Neural cell (in vitro differentiated cells): ENCODE results near the gene NOC2L. TPM values are rescaled to one million over a fixed set of nuclear protein-coding genes. Genes with fewer than 3 reads are reported as not detected.

Source experiments
- H2AFZ ChIP-seq: fragments of 200-600, 300-800 bp; sonication (generic), shearing (Covaris generic); 2 replicates; pipeline ENCODE4 v1.6.0; 2014; ENCODE audit warnings: low read depth, mild to moderate bottlenecking, antibody characterized with exemption, low read length, moderate library complexity
- H3F3A ChIP-seq: fragments of 200-600 bp; shearing (Covaris generic); 2 replicates; pipeline ENCODE4 v1.6.1; 2016; ENCODE audit warnings: mild to moderate bottlenecking, moderate library complexity, mixed read lengths, antibody characterized with exemption, low read length; ENCODE audit not compliant: insufficient read depth, poor library complexity, severe bottlenecking
- H3K27ac ChIP-seq: fragments of 200-600, 300-800 bp; sonication (generic), shearing (Covaris generic); 2 replicates; pipeline ENCODE4 v1.5.1; 2014; ENCODE audit warnings: mild to moderate bottlenecking, low read length, moderate library complexity
- H3K27me3 ChIP-seq: fragments of 300-800, 200-600 bp; sonication (generic), shearing (Covaris generic); 2 replicates; pipeline ENCODE4 v1.6.0; 2014; ENCODE audit warnings: mild to moderate bottlenecking, low read depth, low read length, moderate library complexity; ENCODE audit not compliant: insufficient read depth
- H3K36me3 ChIP-seq: fragments of 300-800, 200-600 bp; sonication (generic), shearing (Covaris generic); 2 replicates; pipeline ENCODE4 v1.5.1; 2014; ENCODE audit warnings: mild to moderate bottlenecking, antibody characterized with exemption, low read length, moderate library complexity; ENCODE audit not compliant: insufficient read depth
- H3K4me2 ChIP-seq: fragments of 300-800, 200-600 bp; sonication (generic), shearing (Covaris generic); 2 replicates; pipeline ENCODE4 v1.6.0; 2014; ENCODE audit warnings: mild to moderate bottlenecking, low read length
- H3K4me3 ChIP-seq: fragments of 300-800, 200-600 bp; sonication (generic), shearing (Covaris generic); 2 replicates; pipeline ENCODE4 v1.5.1; 2014; ENCODE audit warnings: mild to moderate bottlenecking, low read length, moderate library complexity
- H3K79me2 ChIP-seq: fragments of 200-600 bp; shearing (Covaris generic); replicated peaks from 2 replicates; pipeline ENCODE4 v1.6.0; 2014; ENCODE audit warnings: mild to moderate bottlenecking, low read length, moderate library complexity; ENCODE audit not compliant: insufficient read depth
- H3K9ac ChIP-seq: fragments of 300-800, 200-600 bp; sonication (generic), shearing (Covaris generic); 2 replicates; pipeline ENCODE4 v1.6.1; 2016; ENCODE audit warnings: mild to moderate bottlenecking, low read length, mixed read lengths
- H3K9me2 ChIP-seq: fragments of 200-600 bp; shearing (Covaris generic); 2 replicates; pipeline ENCODE4 v1.6.1; 2016; ENCODE audit warnings: mild to moderate bottlenecking, low read length, mixed read lengths; ENCODE audit not compliant: insufficient read depth
- H3K9me3 ChIP-seq: fragments of 200-600, 300-800 bp; sonication (generic), shearing (Covaris generic); 2 replicates; pipeline ENCODE4 v1.6.1; 2016; ENCODE audit warnings: mild to moderate bottlenecking, mixed run types, low read length, moderate library complexity, mixed read lengths
- H4K20me1 ChIP-seq: fragments of 200-600 bp; shearing (Covaris generic); 2 replicates; pipeline ENCODE4 v1.6.1; 2016; ENCODE audit warnings: mild to moderate bottlenecking, mixed run types; ENCODE audit not compliant: insufficient read depth
- EP300 ChIP-seq: fragments of 450-650 bp; conservative IDR thresholded peaks from 2 replicates; pipeline ENCODE4 v1.6.1; 2014; ENCODE audit warnings: antibody characterized with exemption, mild to moderate bottlenecking, moderate library complexity; ENCODE audit not compliant: poor library complexity, severe bottlenecking
- EZH2 ChIP-seq: fragments of 200-600, 300-800 bp; shearing (Covaris generic), sonication (generic); IDR thresholded peaks from 2 replicates; pipeline ENCODE4 v1.6.1; 2014; ENCODE audit warnings: antibody characterized with exemption, low read length, borderline replicate concordance, mild to moderate bottlenecking; ENCODE audit not compliant: insufficient read depth, poor library complexity, severe bottlenecking
- MXI1 ChIP-seq: fragments of 450-650 bp; conservative IDR thresholded peaks from 2 replicates; pipeline ENCODE4 v1.6.1; 2014; ENCODE audit warnings: antibody characterized with exemption, mild to moderate bottlenecking; ENCODE audit not compliant: poor library complexity, severe bottlenecking
- POLR2AphosphoS5 ChIP-seq: IDR thresholded peaks from 2 replicates; pipeline ENCODE4 v1.6.1; 2012
- RAD21 ChIP-seq: fragments of 450-650 bp; conservative IDR thresholded peaks from 2 replicates; pipeline ENCODE4 v1.6.1; 2014; ENCODE audit warnings: antibody characterized with exemption, mild to moderate bottlenecking, moderate library complexity
- SMC3 ChIP-seq: fragments of 450-650 bp; conservative IDR thresholded peaks from 2 replicates; pipeline ENCODE4 v1.6.1; 2014; ENCODE audit warnings: antibody characterized with exemption, mild to moderate bottlenecking, moderate library complexity; ENCODE audit not compliant: poor library complexity
- TAF1 ChIP-seq: IDR thresholded peaks from 2 replicates; pipeline ENCODE4 v1.6.1; 2012; ENCODE audit warnings: low read depth
- polyA plus RNA-seq: library from polyadenylated mRNA; depleted of rRNA; stranded (reverse); fragments of >200 nt; gene quantifications from 2 replicates; pipeline ENCODE4 v1.2.3, GENCODE V29; 2014
- TF ChIP-seq, protein P1 (sequence below): IDR thresholded peaks from 2 replicates; pipeline ENCODE4 v1.6.1; 2012; ENCODE audit warnings: borderline replicate concordance
- TF ChIP-seq, protein P2 (sequence below): fragments of 450-650 bp; IDR thresholded peaks from 2 replicates; pipeline ENCODE4 v1.5.1; 2014; ENCODE audit warnings: antibody characterized with exemption, mild to moderate bottlenecking, moderate library complexity; ENCODE audit not compliant: poor library complexity, severe bottlenecking

NOC2L gene
- polyA plus RNA-seq, 1 donor from 2014 or later = 77.2 TPM

- H3K36me3 ChIP-seq = no peaks in the 10 kb centered on the region
- H3F3A ChIP-seq = no peaks in the 10 kb centered on the region
- no peaks in the 10 kb centered on the region for H3K9me3 ChIP-seq
- no peaks in the 10 kb centered on the region for H3K9me2 ChIP-seq
- no peak overlapping the region for H3K4me3 ChIP-seq
- no peaks in the 10 kb centered on the region for H4K20me1 ChIP-seq
- H3K4me2 ChIP-seq = no peak overlapping the region
- no peak overlapping the region for H3K9ac ChIP-seq
- H2AFZ ChIP-seq = no peak overlapping the region
- TF ChIP-seq EZH2 (no peak), MXI1 (no peak), RAD21 (no peak), EP300 (no peak), SMC3 (no peak), POLR2AphosphoS5 (no peak), TAF1 (no peak)
- TF ChIP-seq, protein P1, sequence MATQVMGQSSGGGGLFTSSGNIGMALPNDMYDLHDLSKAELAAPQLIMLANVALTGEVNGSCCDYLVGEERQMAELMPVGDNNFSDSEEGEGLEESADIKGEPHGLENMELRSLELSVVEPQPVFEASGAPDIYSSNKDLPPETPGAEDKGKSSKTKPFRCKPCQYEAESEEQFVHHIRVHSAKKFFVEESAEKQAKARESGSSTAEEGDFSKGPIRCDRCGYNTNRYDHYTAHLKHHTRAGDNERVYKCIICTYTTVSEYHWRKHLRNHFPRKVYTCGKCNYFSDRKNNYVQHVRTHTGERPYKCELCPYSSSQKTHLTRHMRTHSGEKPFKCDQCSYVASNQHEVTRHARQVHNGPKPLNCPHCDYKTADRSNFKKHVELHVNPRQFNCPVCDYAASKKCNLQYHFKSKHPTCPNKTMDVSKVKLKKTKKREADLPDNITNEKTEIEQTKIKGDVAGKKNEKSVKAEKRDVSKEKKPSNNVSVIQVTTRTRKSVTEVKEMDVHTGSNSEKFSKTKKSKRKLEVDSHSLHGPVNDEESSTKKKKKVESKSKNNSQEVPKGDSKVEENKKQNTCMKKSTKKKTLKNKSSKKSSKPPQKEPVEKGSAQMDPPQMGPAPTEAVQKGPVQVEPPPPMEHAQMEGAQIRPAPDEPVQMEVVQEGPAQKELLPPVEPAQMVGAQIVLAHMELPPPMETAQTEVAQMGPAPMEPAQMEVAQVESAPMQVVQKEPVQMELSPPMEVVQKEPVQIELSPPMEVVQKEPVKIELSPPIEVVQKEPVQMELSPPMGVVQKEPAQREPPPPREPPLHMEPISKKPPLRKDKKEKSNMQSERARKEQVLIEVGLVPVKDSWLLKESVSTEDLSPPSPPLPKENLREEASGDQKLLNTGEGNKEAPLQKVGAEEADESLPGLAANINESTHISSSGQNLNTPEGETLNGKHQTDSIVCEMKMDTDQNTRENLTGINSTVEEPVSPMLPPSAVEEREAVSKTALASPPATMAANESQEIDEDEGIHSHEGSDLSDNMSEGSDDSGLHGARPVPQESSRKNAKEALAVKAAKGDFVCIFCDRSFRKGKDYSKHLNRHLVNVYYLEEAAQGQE = no peak
- TF ChIP-seq, protein P2, sequence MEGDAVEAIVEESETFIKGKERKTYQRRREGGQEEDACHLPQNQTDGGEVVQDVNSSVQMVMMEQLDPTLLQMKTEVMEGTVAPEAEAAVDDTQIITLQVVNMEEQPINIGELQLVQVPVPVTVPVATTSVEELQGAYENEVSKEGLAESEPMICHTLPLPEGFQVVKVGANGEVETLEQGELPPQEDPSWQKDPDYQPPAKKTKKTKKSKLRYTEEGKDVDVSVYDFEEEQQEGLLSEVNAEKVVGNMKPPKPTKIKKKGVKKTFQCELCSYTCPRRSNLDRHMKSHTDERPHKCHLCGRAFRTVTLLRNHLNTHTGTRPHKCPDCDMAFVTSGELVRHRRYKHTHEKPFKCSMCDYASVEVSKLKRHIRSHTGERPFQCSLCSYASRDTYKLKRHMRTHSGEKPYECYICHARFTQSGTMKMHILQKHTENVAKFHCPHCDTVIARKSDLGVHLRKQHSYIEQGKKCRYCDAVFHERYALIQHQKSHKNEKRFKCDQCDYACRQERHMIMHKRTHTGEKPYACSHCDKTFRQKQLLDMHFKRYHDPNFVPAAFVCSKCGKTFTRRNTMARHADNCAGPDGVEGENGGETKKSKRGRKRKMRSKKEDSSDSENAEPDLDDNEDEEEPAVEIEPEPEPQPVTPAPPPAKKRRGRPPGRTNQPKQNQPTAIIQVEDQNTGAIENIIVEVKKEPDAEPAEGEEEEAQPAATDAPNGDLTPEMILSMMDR = no peak
- no peaks in the 10 kb centered on the region for H3K79me2 ChIP-seq
- H3K27ac ChIP-seq = no peak overlapping the region
- H3K27me3 ChIP-seq = peaks cover 60% of the 10 kb centered on the region
Observed at GRCh38 chr1:936348-937264, 22.4 kb downstream of the NOC2L start.

DNA sequence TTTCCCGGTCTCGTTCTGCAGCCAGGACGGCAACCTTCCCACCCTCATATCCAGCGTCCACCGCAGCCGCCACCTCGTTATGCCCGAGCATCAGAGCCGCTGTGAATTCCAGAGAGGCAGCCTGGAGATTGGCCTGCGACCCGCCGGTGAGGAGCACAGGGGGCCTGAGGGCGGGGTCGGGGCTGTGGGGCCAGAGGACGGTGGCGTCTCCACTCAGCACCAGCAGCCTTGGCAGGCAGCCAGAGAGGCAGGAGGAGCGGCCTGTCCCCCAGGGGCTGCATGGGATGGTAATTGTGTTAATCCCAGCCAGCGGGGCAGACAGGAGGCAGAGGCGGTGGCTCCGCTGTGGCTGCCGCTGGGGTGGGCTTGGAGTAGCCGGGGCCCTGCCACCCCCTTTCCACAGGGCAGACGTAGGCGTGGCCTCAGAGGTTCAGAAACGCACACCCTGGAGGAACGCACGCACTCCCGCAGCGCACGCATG lies 23.3 kb downstream of the NOC2L start:
- Histone ChIP-seq H3K79me2 (no peaks in the 10 kb centered on the region), H4K20me1 (no peaks in the 10 kb centered on the region), H3K27ac (no peak overlapping the region), H3K4me2 (no peak overlapping the region), H3K9ac (peak overlapping the region; percentile 26), H3F3A (no peaks in the 10 kb centered on the region), H3K4me3 (peak overlapping the region; percentile 34), H2AFZ (no peak overlapping the region), H3K9me2 (no peaks in the 10 kb centered on the region), H3K36me3 (no peaks in the 10 kb centered on the region), H3K9me3 (no peaks in the 10 kb centered on the region), H3K27me3 (peaks cover 52% of the 10 kb centered on the region)
- no peak for TF ChIP-seq POLR2AphosphoS5
- TF ChIP-seq MXI1 = no peak
- no peak for TF ChIP-seq SMC3
- TF ChIP-seq, protein P1 = no peak
- TF ChIP-seq, protein P2 = no peak
- no peak for TF ChIP-seq EZH2
- no peak for TF ChIP-seq TAF1
- no peak for TF ChIP-seq EP300
- TF ChIP-seq RAD21 = no peak
